HUES6 (cell line): ENCODE measurements around the gene SLC4A7.
"Not testable (repeated sequence)": the region's sequence is repeated elsewhere in the genome, so short reads cannot be mapped to it uniquely, and the experiment has no call there.

Experiments
- H3K27ac ChIP-seq: 2 replicates; pipeline ENCODE4 v1.7.0; 2013; ENCODE audit warnings: low read depth, mild to moderate bottlenecking, low read length, inconsistent platforms
- H3K27me3 ChIP-seq: 2 replicates; pipeline ENCODE4 v1.6.1; 2013; ENCODE audit warnings: low read length; ENCODE audit not compliant: control insufficient read depth, insufficient read depth
- H3K36me3 ChIP-seq: 2 replicates; pipeline ENCODE4 v1.6.1; 2013; ENCODE audit warnings: low read length; ENCODE audit not compliant: control insufficient read depth, insufficient read depth
- H3K4me1 ChIP-seq: 2 replicates; pipeline ENCODE4 v1.6.1; 2013; ENCODE audit warnings: low read length; ENCODE audit not compliant: control insufficient read depth, insufficient read depth
- H3K4me3 ChIP-seq: 2 replicates; pipeline ENCODE4 v1.5.1; 2013; ENCODE audit warnings: low read depth, low read length
- H3K9ac ChIP-seq: one replicate; pipeline ENCODE4 v1.6.1; 2013; ENCODE audit warnings: mild to moderate bottlenecking, low read length
- H3K9me3 ChIP-seq: 2 replicates; pipeline ENCODE4 v1.6.1; 2013; ENCODE audit warnings: low read depth, low read length; ENCODE audit not compliant: control insufficient read depth, insufficient read depth

The SLC4A7 gene

GRCh38 chr3:27342267-27342666, 141.9 kb downstream of the SLC4A7 start:
- H3K27ac ChIP-seq = no peak overlapping the region
- H3K9me3 ChIP-seq = no peaks in the 10 kb centered on the region
- no peaks in the 10 kb centered on the region for H3K4me1 ChIP-seq
- no peak overlapping the region for H3K4me3 ChIP-seq
- no peak overlapping the region for H3K9ac ChIP-seq
- no peaks in the 10 kb centered on the region for H3K27me3 ChIP-seq
- H3K36me3 ChIP-seq = no peaks in the 10 kb centered on the region

- no peaks in the 10 kb centered on the region for H3K4me1 ChIP-seq
- no peak overlapping the region for H3K4me3 ChIP-seq
- no peaks in the 10 kb centered on the region for H3K36me3 ChIP-seq
- H3K9me3 ChIP-seq = no peaks in the 10 kb centered on the region
- H3K9ac ChIP-seq = no peak overlapping the region
- H3K27ac ChIP-seq = no peak overlapping the region
- H3K27me3 ChIP-seq = no peaks in the 10 kb centered on the region
These were observed 143.7 kb downstream of the SLC4A7 start for GRCh38 chr3:27340534-27340933.

GRCh38 chr3:27335571-27335970, 148.6 kb downstream of the SLC4A7 start:
- Histone ChIP-seq H3K27me3 (no peaks in the 10 kb centered on the region), H3K9me3 (no peaks in the 10 kb centered on the region), H3K4me3 (no peak overlapping the region), H3K27ac (no peak overlapping the region), H3K9ac (no peak overlapping the region), H3K36me3 (no peaks in the 10 kb centered on the region), H3K4me1 (no peaks in the 10 kb centered on the region)

- H3K4me3 ChIP-seq = no peak overlapping the region
- H3K27ac ChIP-seq = no peak overlapping the region
- peaks cover 3% of the 10 kb centered on the region; the same call in 1 of the 2 replicates for H3K9me3 ChIP-seq
- H3K9ac ChIP-seq = no peak overlapping the region
- no peaks in the 10 kb centered on the region for H3K27me3 ChIP-seq
- no peaks in the 10 kb centered on the region for H3K4me1 ChIP-seq
- no peaks in the 10 kb centered on the region for H3K36me3 ChIP-seq
These were observed 150.3 kb downstream of the SLC4A7 start for GRCh38 chr3:27333843-27334242.

GRCh38 chr3:27328982-27329762, 155.0 kb downstream of the SLC4A7 start:
- not testable (repeated sequence) for H3K9ac ChIP-seq, H3K4me3 ChIP-seq, H3K9me3 ChIP-seq, H3K4me1 ChIP-seq, H3K27ac ChIP-seq, H3K27me3 ChIP-seq, H3K36me3 ChIP-seq

DNA sequence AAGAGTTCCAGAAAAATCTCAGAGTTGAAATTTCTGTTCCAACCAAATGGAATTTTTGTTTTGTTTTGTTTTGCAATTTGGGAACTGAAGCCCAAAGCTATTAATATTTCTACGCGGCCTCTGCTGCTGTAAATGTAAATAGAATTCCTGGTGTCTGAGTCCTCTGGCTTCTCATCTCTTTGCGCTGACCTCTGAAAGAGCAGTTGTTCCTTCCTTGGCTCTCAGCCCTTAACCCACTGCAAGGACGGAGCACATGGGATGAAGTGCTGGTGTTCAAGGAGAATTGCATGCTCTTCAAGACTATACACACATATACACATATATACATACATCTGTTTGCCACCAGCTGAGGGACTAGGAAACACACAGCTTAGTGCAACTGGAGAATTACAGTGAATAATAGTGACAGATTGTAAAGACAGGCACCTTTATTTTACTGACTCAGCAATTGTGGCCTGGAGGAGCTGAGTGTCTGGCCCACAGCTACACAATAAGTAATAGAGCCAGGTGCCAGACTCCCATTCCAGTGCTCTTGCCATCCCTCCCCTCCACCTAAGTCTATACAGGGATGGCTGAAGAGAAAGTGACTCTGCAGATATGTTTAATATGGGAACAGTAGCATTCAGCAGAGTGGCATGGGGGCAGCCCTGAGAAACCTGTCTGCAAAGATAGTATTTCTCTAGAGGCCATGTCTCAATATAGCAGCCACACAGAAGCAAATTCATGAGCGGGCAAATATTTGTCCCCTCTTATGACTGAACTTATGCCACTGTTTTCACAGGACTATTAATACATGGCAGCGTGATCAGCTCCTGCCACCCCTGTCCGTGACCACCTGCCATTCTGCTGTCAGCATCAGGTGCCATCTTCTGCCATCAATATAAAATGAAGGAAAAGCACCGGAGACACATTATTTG, 157.3 kb downstream of the SLC4A7 start:
- no peak overlapping the region for H3K4me3 ChIP-seq
- H3K27ac ChIP-seq = no peak overlapping the region
- H3K9ac ChIP-seq = no peak overlapping the region
- H3K4me1 ChIP-seq = no peaks in the 10 kb centered on the region
- no peaks in the 10 kb centered on the region for H3K27me3 ChIP-seq
- H3K36me3 ChIP-seq = no peaks in the 10 kb centered on the region
- peaks cover 9% of the 10 kb centered on the region; the same call in 1 of the 2 replicates for H3K9me3 ChIP-seq

DNA sequence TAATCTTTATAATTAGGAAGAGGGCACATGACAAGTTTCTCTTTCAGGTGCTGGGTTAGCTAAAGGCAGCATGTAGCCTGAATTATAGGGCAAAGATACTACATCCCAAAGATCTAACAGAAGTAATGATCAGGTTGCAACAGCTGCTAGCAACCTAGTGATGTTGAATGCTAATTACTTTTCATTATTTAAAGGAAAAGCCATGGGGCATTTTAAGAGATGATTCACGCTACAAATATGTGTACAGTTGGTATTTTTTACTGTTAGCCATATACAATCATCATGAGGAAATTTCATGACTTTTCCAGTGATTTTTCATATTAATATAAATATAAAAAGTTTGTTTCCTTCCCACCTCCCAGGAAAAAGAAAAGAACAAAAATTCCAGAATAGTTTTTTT, 158.0 kb downstream of the SLC4A7 start:
- no peaks in the 10 kb centered on the region for H3K36me3 ChIP-seq
- H3K9me3 ChIP-seq = peaks cover 9% of the 10 kb centered on the region; the same call in 1 of the 2 replicates
- no peaks in the 10 kb centered on the region for H3K4me1 ChIP-seq
- no peak overlapping the region for H3K9ac ChIP-seq
- no peaks in the 10 kb centered on the region for H3K27me3 ChIP-seq
- H3K27ac ChIP-seq = no peak overlapping the region
- H3K4me3 ChIP-seq = no peak overlapping the region

- no peak overlapping the region for H3K27ac ChIP-seq
These were observed 158.8 kb downstream of the SLC4A7 start for GRCh38 chr3:27325419-27325818.

GRCh38 chr3:27324686-27325085, 159.5 kb downstream of the SLC4A7 start:
- Histone ChIP-seq H3K27me3 (no peaks in the 10 kb centered on the region), H3K9me3 (peaks cover 8% of the 10 kb centered on the region; the same call in 1 of the 2 replicates), H3K27ac (no peak overlapping the region), H3K36me3 (no peaks in the 10 kb centered on the region), H3K4me3 (no peak overlapping the region), H3K4me1 (no peaks in the 10 kb centered on the region), H3K9ac (no peak overlapping the region)

More at GRCh38 chr3:27325419-27325818, 158.8 kb downstream of the SLC4A7 start:
- no peaks in the 10 kb centered on the region for H3K4me1 ChIP-seq
- no peaks in the 10 kb centered on the region for H3K36me3 ChIP-seq
- peaks cover 9% of the 10 kb centered on the region; the same call in 1 of the 2 replicates for H3K9me3 ChIP-seq
- H3K9ac ChIP-seq = no peak overlapping the region
- H3K27me3 ChIP-seq = no peaks in the 10 kb centered on the region
- no peak overlapping the region for H3K4me3 ChIP-seq

DNA sequence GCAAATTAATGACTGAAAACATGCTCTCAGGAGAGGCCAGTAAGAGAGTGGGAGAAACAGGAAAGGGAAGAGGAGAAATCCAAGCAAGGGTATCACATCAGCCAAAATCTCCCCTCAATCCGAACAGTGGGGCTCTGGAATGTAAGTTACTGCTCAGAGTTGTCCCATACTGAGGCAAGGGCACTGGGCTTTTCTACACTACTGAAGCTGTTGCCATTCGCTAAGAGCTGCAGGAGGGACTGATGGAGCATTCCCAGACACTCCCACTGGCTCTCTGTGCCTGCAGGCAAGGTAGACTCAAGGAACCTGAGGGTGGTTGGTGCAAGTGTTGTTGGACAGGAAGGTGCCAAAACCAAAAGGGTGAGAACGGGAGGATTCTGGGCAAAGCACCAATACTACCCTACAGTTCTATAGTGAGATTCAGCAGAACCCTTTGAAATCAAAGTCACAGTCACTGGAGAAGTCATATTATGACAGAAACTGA, 161.1 kb downstream of the SLC4A7 start:
- H3K4me3 ChIP-seq = no peak overlapping the region
- no peaks in the 10 kb centered on the region for H3K27me3 ChIP-seq
- no peaks in the 10 kb centered on the region for H3K4me1 ChIP-seq
- no peaks in the 10 kb centered on the region for H3K9me3 ChIP-seq
- no peaks in the 10 kb centered on the region for H3K36me3 ChIP-seq
- H3K9ac ChIP-seq = no peak overlapping the region
- H3K27ac ChIP-seq = no peak overlapping the region
